Esophagus (tissue), 2 donors: ENCODE results near the gene DNAH3. TPM values are rescaled to one million over a fixed set of nuclear protein-coding genes. Genes with fewer than 3 reads are reported as not detected.
"Not testable (repeated sequence)": the region's sequence is repeated elsewhere in the genome, so short reads cannot be mapped to it uniquely, and the experiment has no call there.

Experiments
- H3K27ac ChIP-seq, 2 donors: one replicate each; pipeline ENCODE4 v1.5.1; 2013; ENCODE audit warnings: low read depth in 2 of 2, mild to moderate bottlenecking in 2 of 2, inconsistent platforms in 1 of 2, low read length in 1 of 2, moderate library complexity in 1 of 2
- H3K27me3 ChIP-seq, 2 donors: one replicate each; pipeline ENCODE4 v1.6.1; 2013; ENCODE audit warnings: low read length in 2 of 2, control low read depth in 1 of 2, mild to moderate bottlenecking in 1 of 2; ENCODE audit not compliant: insufficient read depth in 2 of 2, control insufficient read depth in 1 of 2
- H3K36me3 ChIP-seq, 2 donors: one replicate each; pipeline ENCODE4 v1.6.1; 2013; ENCODE audit warnings: low read length in 1 of 2; ENCODE audit not compliant: control insufficient read depth in 2 of 2, insufficient read depth in 2 of 2
- H3K4me1 ChIP-seq, 2 donors: one replicate each; pipeline ENCODE4 v1.6.1; 2013; ENCODE audit warnings: low read length in 1 of 2; ENCODE audit not compliant: control insufficient read depth in 2 of 2, insufficient read depth in 2 of 2
- H3K4me3 ChIP-seq, 2 donors: one replicate each; pipeline ENCODE4 v1.5.1; 2013; ENCODE audit warnings: low read length in 2 of 2, mild to moderate bottlenecking in 2 of 2, low read depth in 1 of 2, moderate library complexity in 1 of 2
- H3K9me3 ChIP-seq, 2 donors: one replicate each; pipeline ENCODE4 v1.6.1; 2013; ENCODE audit warnings: mild to moderate bottlenecking in 2 of 2, low read depth in 1 of 2, low read length in 1 of 2, moderate library complexity in 1 of 2; ENCODE audit not compliant: control insufficient read depth in 2 of 2, insufficient read depth in 1 of 2
- WGBS, 2 donors: extraction: QIAGEN DNeasy Blood & Tissue Kit; methylation state at CpG; one replicate each; pipeline ENCODE4 v1.1.7; 2013; 5-methylcytosine and 5-hydroxymethylcytosine counted together
- polyA plus RNA-seq, 2 donors: library from polyadenylated mRNA; stranded (reverse); fragments of 200-250 nt; gene quantifications; one replicate each; pipeline ENCODE4 v1.2.3, GENCODE V29; 2013
- donor health status: healthy with polysubstance abuse.
- donor health status: Bipolar disorder and iron deficiency.

The DNAH3 gene
- polyA plus RNA-seq, 2 donors = 0.07 to 0.18 TPM

DNA sequence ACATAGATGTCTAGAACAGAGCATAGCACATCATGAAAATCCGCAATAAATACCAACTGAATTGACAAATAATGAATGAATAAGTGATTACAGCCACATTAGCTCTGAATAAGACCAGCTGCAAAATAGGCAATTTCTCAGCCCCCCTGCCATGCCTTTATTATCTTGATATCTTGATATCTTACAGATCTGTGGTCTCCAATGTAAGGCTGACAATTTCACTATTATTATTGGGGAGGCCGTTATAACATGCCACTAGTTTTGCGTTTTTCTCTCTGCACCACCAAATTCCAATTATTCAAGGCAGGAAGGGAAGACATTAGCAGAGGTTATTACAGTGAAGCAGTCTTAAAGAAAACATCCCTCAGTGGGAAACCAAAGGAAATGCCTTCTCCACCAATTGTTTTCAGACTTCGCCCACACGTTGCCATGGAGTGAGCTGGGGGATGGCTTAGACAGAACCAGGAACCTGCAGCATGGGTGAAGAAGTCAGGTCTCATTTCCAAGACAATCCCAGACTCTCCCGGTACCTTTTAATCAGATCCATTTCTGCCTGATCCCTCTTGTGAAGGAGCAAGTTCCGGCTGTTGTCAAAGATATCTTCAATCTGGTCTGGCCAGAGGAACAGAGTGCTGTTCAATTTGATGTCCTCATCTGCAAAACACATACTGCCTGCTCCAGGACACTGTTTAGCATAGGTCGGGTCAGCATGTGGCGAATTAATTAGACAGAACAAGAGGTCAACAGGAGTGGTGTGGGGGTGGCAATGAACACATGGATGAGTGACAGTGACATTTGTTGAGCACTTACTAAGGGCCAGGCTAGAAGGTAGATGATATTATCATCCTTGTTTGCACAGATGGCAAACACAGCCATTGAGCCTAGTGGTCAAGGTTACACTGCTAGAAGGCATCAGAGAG is 46.4 kb downstream of the DNAH3 start:
- H3K4me1 ChIP-seq = no peaks in the 10 kb centered on the region
- no peaks in the 10 kb centered on the region for H3K27me3 ChIP-seq
- no peaks in the 10 kb centered on the region for H3K36me3 ChIP-seq
- no peak overlapping the region for H3K27ac ChIP-seq
- WGBS, 2 donors = 61 to 67% methylated on average over 9 of the region's 9 CpGs
- no peak overlapping the region for H3K4me3 ChIP-seq
- H3K9me3 ChIP-seq = no peaks in the 10 kb centered on the region

DNA sequence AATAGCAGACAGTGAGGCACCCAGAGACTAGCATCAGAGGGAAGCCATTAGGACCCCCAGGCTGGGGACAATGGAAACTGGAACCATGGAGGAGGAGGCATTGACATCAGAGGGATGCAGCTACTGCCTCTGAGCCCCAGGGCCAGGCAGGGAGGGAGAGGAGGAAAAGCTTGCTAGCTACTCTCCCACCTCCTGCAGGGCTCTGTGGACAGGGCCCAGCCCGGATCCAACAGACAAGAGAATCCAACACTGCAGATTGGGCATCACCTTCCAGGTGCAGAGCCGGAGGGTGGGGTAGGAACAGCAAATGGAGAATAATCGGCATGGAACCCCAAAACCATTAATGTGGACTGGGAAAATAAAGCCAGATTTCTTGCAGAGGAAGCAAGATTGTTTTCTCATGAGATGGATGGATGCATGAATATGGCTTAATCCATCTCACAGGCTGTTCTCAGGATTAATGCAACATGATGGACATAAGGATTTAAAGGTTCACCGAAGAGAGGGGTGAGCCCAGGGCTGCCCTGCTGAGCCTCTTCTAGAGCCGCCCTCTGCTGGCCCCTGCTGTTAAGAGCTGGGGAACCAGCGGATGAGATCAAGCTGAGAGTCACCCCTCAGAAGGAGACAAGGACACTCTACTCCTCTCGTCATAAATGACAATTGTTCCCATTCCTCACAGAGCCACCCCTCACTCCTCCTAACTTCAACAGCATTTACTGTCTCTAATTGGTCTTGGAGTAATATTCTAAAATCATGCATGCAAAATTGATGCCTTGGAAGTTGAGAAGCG is 48.8 kb downstream of the DNAH3 start:
- H3K4me1 ChIP-seq = no peaks in the 10 kb centered on the region
- H3K27me3 ChIP-seq = no peaks in the 10 kb centered on the region
- H3K36me3 ChIP-seq = no peaks in the 10 kb centered on the region
- 54 to 66% methylated on average over 8 of the region's 8 CpGs for WGBS, 2 donors
- H3K4me3 ChIP-seq = no peak overlapping the region
- H3K9me3 ChIP-seq = no peaks in the 10 kb centered on the region
- H3K27ac ChIP-seq = no peak overlapping the region

DNA sequence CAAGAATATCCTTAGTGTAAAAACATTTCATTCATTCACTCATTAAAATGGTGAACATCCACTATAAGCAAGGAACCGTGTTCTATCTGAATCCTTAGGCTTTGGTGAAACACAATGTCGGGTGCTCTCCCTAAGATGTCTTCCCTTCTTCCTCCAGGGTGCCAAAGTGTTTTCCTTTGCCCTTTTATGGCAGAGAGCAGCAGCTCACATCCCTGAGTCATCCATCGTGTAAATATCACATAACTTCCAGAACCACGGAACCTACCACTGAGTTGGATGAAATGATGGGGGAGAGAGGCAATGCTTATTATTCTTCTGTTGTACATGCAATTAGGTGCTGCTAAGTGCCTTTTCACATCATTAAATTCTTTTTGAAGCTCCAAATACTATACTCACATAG is 50.2 kb downstream of the DNAH3 start:
- no peak overlapping the region for H3K27ac ChIP-seq
- H3K4me3 ChIP-seq = no peak overlapping the region
- WGBS, 2 donors = 57 to 69% methylated on average over 4 of the region's 4 CpGs
- H3K9me3 ChIP-seq = no peaks in the 10 kb centered on the region
- no peaks in the 10 kb centered on the region for H3K27me3 ChIP-seq
- H3K36me3 ChIP-seq = no peaks in the 10 kb centered on the region
- H3K4me1 ChIP-seq = no peaks in the 10 kb centered on the region

DNA sequence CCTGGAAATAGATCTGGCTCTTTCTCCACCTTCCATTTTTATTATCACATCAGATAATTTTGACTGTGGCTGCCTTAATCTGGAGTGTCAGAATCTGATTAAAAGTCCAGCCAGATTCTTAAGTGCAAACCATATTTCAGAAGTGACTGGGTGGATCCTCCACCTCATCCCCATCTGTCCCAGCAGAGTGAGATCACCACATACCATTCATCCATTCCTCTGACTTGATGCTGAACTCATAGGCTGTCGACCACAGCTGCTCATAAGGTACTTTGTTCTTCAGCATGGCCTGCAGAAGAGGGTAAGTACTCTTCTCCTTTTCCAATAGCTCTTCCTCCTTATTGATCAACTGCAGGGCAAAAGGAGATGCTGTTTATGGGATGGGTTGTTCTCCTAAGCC is 53.5 kb downstream of the DNAH3 start:
- Histone ChIP-seq H3K9me3 (no peaks in the 10 kb centered on the region), H3K4me1 (no peaks in the 10 kb centered on the region), H3K4me3 (no peak overlapping the region), H3K36me3 (no peaks in the 10 kb centered on the region), H3K27ac (no peak overlapping the region), H3K27me3 (no peaks in the 10 kb centered on the region)
- WGBS, 2 donors = 67 to 72% methylated on average over 1 of the region's 1 CpG

DNA sequence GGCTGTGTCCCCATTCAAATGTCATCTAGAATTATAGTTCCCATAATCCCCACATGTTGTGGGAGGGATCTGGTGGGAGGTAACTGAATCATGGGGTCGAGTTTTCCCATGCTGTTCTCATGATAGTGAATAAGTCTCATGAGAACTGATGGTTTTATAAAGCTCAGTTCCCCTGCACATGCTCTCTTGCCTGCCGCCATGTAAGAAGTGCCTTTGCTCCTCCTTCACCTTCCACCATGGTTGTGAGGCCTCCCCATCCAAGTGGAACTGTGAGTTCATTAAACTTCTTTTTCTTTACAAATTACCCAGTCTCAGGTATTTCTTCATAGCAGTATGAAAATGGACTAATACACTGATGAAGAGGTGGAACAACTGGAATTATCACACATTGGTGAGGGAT is 55.9 kb downstream of the DNAH3 start:
- not testable (repeated sequence) for H3K36me3 ChIP-seq, H3K9me3 ChIP-seq, H3K27ac ChIP-seq, H3K4me3 ChIP-seq, H3K4me1 ChIP-seq, H3K27me3 ChIP-seq
- WGBS, 2 donors = 83 to 87% methylated on average over 2 of the region's 2 CpGs

DNA sequence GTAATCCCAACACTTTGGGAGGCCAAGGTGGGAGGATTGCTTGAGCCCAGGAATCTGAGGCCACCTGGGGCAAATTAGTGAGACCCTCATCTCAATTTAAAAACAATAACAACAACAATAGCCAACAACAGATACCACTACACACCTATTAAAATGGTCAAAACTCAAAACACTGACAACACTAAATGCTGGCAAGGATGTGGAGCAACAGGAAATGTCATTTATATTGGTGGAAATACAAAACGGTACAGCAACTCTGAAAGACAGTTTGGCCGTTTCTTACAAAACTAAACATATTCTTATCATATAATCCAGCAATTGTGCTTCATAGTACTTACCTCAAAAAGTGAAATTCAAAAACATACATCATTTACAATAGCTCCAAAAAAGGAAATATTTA is 57.7 kb downstream of the DNAH3 start:
- no peaks in the 10 kb centered on the region for H3K9me3 ChIP-seq
- WGBS, 2 donors = 78 to 79% methylated on average over 2 of the region's 2 CpGs

DNA sequence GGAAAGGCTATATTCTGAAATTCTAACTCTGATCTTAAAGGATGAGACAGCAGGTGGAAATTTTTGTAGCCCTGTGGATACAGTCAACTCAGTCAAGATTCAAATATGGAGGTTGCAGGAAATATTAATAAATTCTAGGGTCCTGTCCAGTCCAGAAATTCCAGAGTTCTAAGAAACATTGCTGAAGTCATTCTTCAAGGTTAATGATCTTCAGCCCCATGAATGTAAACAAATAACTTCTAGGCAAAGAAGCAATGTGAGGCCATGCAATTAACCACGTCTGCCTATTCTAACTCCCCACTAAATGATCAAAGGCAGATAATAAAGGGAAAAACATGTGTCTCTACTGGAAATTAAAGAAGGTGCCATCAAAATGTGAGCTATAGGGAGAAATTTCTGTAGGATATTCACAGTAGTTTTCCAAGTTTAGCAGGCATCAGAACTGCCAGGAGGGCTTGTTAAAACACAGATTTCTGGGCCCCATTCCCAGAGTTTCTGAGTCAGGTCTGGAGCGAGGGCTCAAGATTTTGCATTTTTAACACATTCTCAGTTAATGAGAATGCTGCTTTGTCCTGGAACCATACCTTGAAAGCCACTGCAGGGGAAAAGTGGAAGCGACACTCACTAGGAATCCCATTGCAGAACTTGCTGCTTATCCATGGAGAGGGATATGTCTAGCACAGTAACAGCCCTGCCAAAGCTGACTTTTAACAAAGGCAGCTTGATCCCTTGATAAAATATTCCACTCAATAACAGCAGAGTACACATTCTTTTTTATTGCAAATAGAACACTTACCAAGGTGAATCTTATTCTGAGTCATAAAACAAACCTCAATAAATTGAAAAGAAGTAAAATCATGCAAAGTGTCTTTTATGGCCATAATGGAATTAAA is 61.8 kb downstream of the DNAH3 start:
- Histone ChIP-seq H3K36me3 (no peaks in the 10 kb centered on the region), H3K9me3 (no peaks in the 10 kb centered on the region), H3K4me1 (no peaks in the 10 kb centered on the region), H3K27ac (no peak overlapping the region), H3K4me3 (no peak overlapping the region), H3K27me3 (no peaks in the 10 kb centered on the region)
- WGBS, 2 donors = 39 to 44% methylated on average over 3 of the region's 3 CpGs

More for the DNA sequence above, 57.7 kb downstream of the DNAH3 start:
- H3K27ac ChIP-seq = no peak overlapping the region
- H3K36me3 ChIP-seq = no peaks in the 10 kb centered on the region
- H3K27me3 ChIP-seq = no peaks in the 10 kb centered on the region
- H3K4me3 ChIP-seq = no peak overlapping the region
- no peaks in the 10 kb centered on the region for H3K4me1 ChIP-seq

DNA sequence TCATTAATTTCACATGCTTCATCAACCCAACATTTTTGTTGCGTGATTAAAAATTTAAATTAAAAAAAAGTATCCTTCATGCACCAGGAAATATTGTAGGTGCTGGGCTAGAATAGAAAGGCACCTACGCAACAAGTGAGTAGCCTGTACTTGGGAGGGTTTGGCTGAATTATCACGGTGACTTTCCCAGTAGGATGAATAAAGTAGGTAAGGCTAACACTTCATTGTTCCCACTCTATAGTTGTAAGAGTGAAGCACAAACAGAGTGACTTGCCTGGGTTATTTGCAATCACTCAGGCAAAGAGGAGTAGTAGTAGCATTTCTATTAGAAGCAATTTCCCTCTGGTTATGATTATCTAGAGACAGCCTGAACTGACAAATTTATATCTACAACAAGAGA is 62.5 kb downstream of the DNAH3 start:
- H3K27ac ChIP-seq = no peak overlapping the region
- no peaks in the 10 kb centered on the region for H3K4me1 ChIP-seq
- no peaks in the 10 kb centered on the region for H3K27me3 ChIP-seq
- H3K9me3 ChIP-seq = no peaks in the 10 kb centered on the region
- H3K36me3 ChIP-seq = no peaks in the 10 kb centered on the region
- no peak overlapping the region for H3K4me3 ChIP-seq
- 76 to 83% methylated on average over 3 of the region's 3 CpGs for WGBS, 2 donors

DNA sequence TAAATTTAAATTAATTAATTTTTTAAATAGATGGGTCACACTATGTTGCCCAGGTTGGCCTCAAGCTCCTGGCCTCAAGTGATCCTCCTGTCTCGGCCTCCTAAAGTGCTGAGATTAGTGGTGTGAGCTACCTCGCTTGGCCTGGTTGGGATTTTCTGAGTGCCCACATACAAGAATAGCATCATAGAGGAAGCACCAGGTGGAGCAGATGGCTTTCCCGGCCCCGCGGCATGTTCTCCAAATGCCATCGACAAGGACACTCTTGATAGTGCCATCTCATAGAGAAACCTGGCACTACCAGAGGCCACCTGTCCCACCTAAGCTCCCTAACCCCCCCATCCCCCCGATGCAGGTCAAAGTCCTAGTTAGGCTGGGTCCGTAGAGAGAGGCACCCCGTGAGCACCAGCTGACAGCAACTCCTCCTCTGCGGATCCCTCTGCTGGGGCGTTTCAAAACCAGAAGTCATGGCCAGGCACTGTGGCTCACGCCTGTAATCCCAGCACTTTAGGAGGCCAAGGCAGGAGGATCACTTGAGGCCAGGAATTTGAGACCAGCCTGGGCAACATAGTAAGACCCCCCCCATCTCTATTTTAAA is 65.9 kb downstream of the DNAH3 start:
- no peak overlapping the region for H3K4me3 ChIP-seq
- H3K9me3 ChIP-seq = no peaks in the 10 kb centered on the region
- 86 to 92% methylated on average over 12 of the region's 12 CpGs for WGBS, 2 donors
- H3K4me1 ChIP-seq = no peaks in the 10 kb centered on the region
- no peak overlapping the region for H3K27ac ChIP-seq
- no peaks in the 10 kb centered on the region for H3K36me3 ChIP-seq
- no peaks in the 10 kb centered on the region for H3K27me3 ChIP-seq
